A549 (cell line): ENCODE data around the gene CCDC159. TPM values are rescaled to one million over a fixed set of nuclear protein-coding genes. Genes with fewer than 3 reads are reported as not detected.

Experiments
- ATAC-seq, 2 experiments: fragments of 200-7000 bp in 1 of 2; fragments of >200 bp in 1 of 2; cut with Nextera tagmentation in 1 of 2; cut with Tn5 transposase in 1 of 2; 3 replicates each; pipeline versions ENCODE4 v1.8.0 to v1.9.1; 2018 to 2020; ENCODE audit warnings: mild to moderate bottlenecking in 1 of 2, moderate library complexity in 1 of 2
- CTCF ChIA-PET: fragments of 300-600 bp; sonication (Branson Sonifier 250); formaldehyde crosslinking; extraction: SDS; loops from one replicate; lab custom pipeline; 2021; ENCODE audit warnings: antibody characterized with exemption, inconsistent platforms; lab: Yijun Ruan, JAX
- POLR2A ChIA-PET: fragments of 350-600 bp; formaldehyde crosslinking; extraction: SDS; loops from one replicate; lab custom pipeline; 2021; ENCODE audit warnings: antibody characterized with exemption, inconsistent platforms; lab: Yijun Ruan, JAX
- DNase-seq, 2 experiments: peaks; one replicate each; pipeline versions ENCODE4 v3.0.0 to v3.0.0-alpha.2; 2011 to 2016; ENCODE audit warnings: low read depth in 1 of 2, low spot score in 1 of 2
- FAIRE-seq: peaks from 2 replicates; lab custom pipeline; 2011; peaks lifted over from hg19 to GRCh38; lab: Jason Lieb, UNC
- H3K27ac ChIP-seq, 2 experiments: fragments of >200 bp; sonication (Bioruptor Twin); formaldehyde crosslinking; 3 replicates each; pipeline ENCODE4 v1.5.1; 2016 to 2017
- H3K4me1 ChIP-seq: fragments of >200 bp; sonication (Bioruptor Twin); formaldehyde crosslinking; 3 replicates; pipeline ENCODE4 v1.6.1; 2016
- H3K4me2 ChIP-seq: fragments of >200 bp; sonication (Bioruptor Twin); formaldehyde crosslinking; 3 replicates; pipeline ENCODE4 v1.6.1; 2016
- H3K4me3 ChIP-seq: fragments of >200 bp; sonication (Bioruptor Twin); formaldehyde crosslinking; 3 replicates; pipeline ENCODE4 v1.5.1; 2016
- H3K9me3 ChIP-seq: fragments of >200 bp; sonication (Bioruptor Twin); formaldehyde crosslinking; 3 replicates; pipeline ENCODE4 v1.6.1; 2016
- CBX2 ChIP-seq: fragments of 200-600 bp; sonication (generic); IDR thresholded peaks from 2 replicates; pipeline ENCODE4 v1.6.1; 2016; ENCODE audit warnings: low read depth, mild to moderate bottlenecking, borderline replicate concordance
- CEBPB ChIP-seq, 2 experiments: fragments of >200 bp in 1 of 2; sonication (Bioruptor Twin) in 1 of 2; formaldehyde crosslinking in 1 of 2; IDR thresholded peaks; 2 replicates each; pipeline ENCODE4 v1.6.1; 2012 to 2016
- CHD2 ChIP-seq: fragments of 150-350 bp; IDR thresholded peaks from 2 replicates; pipeline ENCODE4 v1.6.1; 2014; ENCODE audit warnings: low read length; ENCODE audit not compliant: partially characterized antibody
- CHD4 ChIP-seq: fragments of 200-600 bp; sonication (generic); IDR thresholded peaks from 2 replicates; pipeline ENCODE4 v1.6.1; 2016; ENCODE audit warnings: antibody characterized with exemption, mild to moderate bottlenecking, borderline replicate concordance
- E2F6 ChIP-seq: IDR thresholded peaks from 2 replicates; pipeline ENCODE4 v1.6.1; 2012; ENCODE audit warnings: low read depth, borderline replicate concordance
- EP300 ChIP-seq, 2 experiments: fragments of >200 bp; sonication (Bioruptor Twin); formaldehyde crosslinking; IDR thresholded peaks; 2 replicates in 1 of 2; 3 replicates in 1 of 2; pipeline ENCODE4 v1.6.1; 2016 to 2017
- ESRRA ChIP-seq: fragments of 150-350 bp; IDR thresholded peaks from 2 replicates; pipeline ENCODE4 v1.6.1; 2014; ENCODE audit warnings: mild to moderate bottlenecking, low read length, borderline replicate concordance
- FOSB ChIP-seq: fragments of 250-450 bp; sonication (Bioruptor Pico); IDR thresholded peaks from 2 replicates; pipeline ENCODE4 v1.5.0; 2020; ENCODE audit warnings: mild to moderate bottlenecking, moderate library complexity
- HOXB5 ChIP-seq: fragments of 250-450 bp; sonication (Bioruptor Pico); IDR thresholded peaks from 2 replicates; pipeline ENCODE4 v1.5.0; 2020; ENCODE audit warnings: mild to moderate bottlenecking, moderate library complexity
- JUN ChIP-seq, 2 experiments: fragments of >200 bp; sonication (Bioruptor Twin); formaldehyde crosslinking; IDR thresholded peaks; 2 replicates in 1 of 2; 3 replicates in 1 of 2; pipeline ENCODE4 v1.6.1; 2016 to 2017
- MAX ChIP-seq: IDR thresholded peaks from 2 replicates; pipeline ENCODE4 v1.6.1; 2012
- NR3C1 ChIP-seq: fragments of >200 bp; sonication (Bioruptor Twin); formaldehyde crosslinking; IDR thresholded peaks from 3 replicates; pipeline ENCODE4 v1.6.1; 2017
- PHF8 ChIP-seq: fragments of 200-600 bp; sonication (generic); IDR thresholded peaks from 2 replicates; pipeline ENCODE4 v1.6.1; 2016; ENCODE audit warnings: low read depth, mild to moderate bottlenecking, antibody characterized with exemption, moderate library complexity, borderline replicate concordance
- POLR2A ChIP-seq: IDR thresholded peaks from 2 replicates; pipeline ENCODE4 v1.6.1; 2012; ENCODE audit warnings: mild to moderate bottlenecking, low read length
- RAD21 ChIP-seq, 2 experiments: fragments of >200 bp in 1 of 2; sonication (Bioruptor Twin) in 1 of 2; formaldehyde crosslinking in 1 of 2; IDR thresholded peaks in 1 of 2; conservative IDR thresholded peaks in 1 of 2; 2 replicates in 1 of 2; 3 replicates in 1 of 2; pipeline ENCODE4 v1.6.1; 2012 to 2018; ENCODE audit warnings: inconsistent platforms in 1 of 2
- RARB ChIP-seq: fragments of 250-450 bp; sonication (Bioruptor Pico); IDR thresholded peaks from 2 replicates; pipeline ENCODE4 v1.8.0; 2021; ENCODE audit warnings: mild to moderate bottlenecking, moderate library complexity
- WGBS: methylation state at CpG from one replicate; pipeline ENCODE4 v1.1.6; 2017; ENCODE audit errors: missing lambda C conversion rate; 5-methylcytosine and 5-hydroxymethylcytosine counted together
- polyA plus RNA-seq, 4 experiments: library from polyadenylated mRNA; depleted of rRNA in 3 of 4; stranded (reverse); fragments of >200 nt; fragmentation: RNase III in 1 of 4; extraction: RNeasy Plus Mini Kit Qiagen cat#74134 plus additional on column Dnase treatment in 1 of 4; gene quantifications; 2 replicates in 3 of 4; 3 replicates in 1 of 4; pipeline ENCODE4 v1.2.3, GENCODE V29; 2011 to 2017
- TF ChIP-seq, protein P1 (sequence below): fragments of >200 bp; sonication (Bioruptor Twin); formaldehyde crosslinking; IDR thresholded peaks from 3 replicates; pipeline ENCODE4 v1.6.1; 2016
- TF ChIP-seq, protein P2 (sequence below): fragments of >200 bp; sonication (Bioruptor Twin); formaldehyde crosslinking; IDR thresholded peaks from 3 replicates; pipeline ENCODE4 v1.5.1; 2016
- TF ChIP-seq, protein P3 (sequence below): fragments of >200 bp; sonication (Bioruptor Twin); formaldehyde crosslinking; IDR thresholded peaks from 2 replicates; pipeline ENCODE4 v1.6.1; 2016

The CCDC159 gene
- polyA plus RNA-seq, 2 of the 4 experiments (the other 2 are of a cell fraction): 8.4 to 11.3 TPM

DNA sequence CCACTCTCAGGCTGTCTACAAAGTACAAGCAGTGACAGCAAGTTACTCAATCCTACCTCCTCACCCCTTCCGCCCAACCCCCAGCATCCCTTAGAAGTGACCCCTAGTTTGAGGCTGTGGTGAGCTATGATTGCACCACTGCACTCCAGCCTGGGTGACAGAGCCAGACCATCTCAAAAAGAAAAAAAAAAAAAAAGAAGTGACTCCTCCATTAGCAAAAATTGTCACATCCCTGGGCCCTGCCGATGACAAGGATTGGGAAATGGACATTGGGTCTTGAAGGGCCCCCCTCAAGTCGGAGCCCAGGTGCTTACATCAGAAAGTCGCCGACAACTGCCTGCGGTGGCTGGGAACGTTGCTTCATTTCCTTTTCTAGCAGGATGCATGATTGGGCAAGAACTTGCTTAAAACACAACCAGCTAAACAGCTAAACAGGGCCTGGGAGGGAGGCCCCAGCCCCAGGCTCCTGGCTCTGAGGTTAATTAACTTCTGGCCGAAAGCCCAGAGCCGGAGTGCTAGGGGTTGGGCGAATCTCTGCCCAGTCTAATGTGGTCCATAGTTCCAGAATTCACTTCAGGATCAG is 22.1 kb upstream of the CCDC159 start:
- POLR2A ChIA-PET: interaction anchor here (1.0 to 1.9 kb wide), 4 partner anchors 15 to 57 kb away, joined by 4 to 7 read pairs (median 6); partner anchors contain the start of genes CCDC159, RAB3D and TMEM205
- peak; percentile 84 to 86; a peak in 5 of 6 replicates for ATAC-seq
- Histone ChIP-seq H3K9me3 (no peaks in the 10 kb centered on the region), H3K4me3 (no peak overlapping the region), H3K27ac (peak overlapping the region; percentile 79 to 89), H3K4me1 (peaks cover 39% of the 10 kb centered on the region), H3K4me2 (peak overlapping the region; percentile 68)
- CTCF ChIA-PET: interaction anchor here (0.7 to 1.8 kb wide), 7 partner anchors 29 to 160 kb away, joined by 3 to 6 read pairs (median 3); partner anchors contain the start of gene TSPAN16
- FAIRE-seq: no peak
- DNase-seq: peak in 1 of 2 experiments; percentile 74
- TF ChIP-seq JUN (IDR thresholded peaks at IDR 0.05) (peak; percentile 51 to 65; a peak in 3 of 5 replicates), EP300 (IDR thresholded peaks at IDR 0.05) (peak; percentile 41 to 48; a peak in 1 of 5 replicates), CBX2 (no peak), FOSB (CRISPR knock-in tag) (no peak), CHD4 (no peak), CEBPB (IDR thresholded peaks at IDR 0.05) (peak; percentile 83 to 93)
- TF ChIP-seq, protein P1, sequence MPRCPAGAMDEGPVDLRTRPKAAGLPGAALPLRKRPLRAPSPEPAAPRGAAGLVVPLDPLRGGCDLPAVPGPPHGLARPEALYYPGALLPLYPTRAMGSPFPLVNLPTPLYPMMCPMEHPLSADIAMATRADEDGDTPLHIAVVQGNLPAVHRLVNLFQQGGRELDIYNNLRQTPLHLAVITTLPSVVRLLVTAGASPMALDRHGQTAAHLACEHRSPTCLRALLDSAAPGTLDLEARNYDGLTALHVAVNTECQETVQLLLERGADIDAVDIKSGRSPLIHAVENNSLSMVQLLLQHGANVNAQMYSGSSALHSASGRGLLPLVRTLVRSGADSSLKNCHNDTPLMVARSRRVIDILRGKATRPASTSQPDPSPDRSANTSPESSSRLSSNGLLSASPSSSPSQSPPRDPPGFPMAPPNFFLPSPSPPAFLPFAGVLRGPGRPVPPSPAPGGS: no peak
- TF ChIP-seq, protein P2, sequence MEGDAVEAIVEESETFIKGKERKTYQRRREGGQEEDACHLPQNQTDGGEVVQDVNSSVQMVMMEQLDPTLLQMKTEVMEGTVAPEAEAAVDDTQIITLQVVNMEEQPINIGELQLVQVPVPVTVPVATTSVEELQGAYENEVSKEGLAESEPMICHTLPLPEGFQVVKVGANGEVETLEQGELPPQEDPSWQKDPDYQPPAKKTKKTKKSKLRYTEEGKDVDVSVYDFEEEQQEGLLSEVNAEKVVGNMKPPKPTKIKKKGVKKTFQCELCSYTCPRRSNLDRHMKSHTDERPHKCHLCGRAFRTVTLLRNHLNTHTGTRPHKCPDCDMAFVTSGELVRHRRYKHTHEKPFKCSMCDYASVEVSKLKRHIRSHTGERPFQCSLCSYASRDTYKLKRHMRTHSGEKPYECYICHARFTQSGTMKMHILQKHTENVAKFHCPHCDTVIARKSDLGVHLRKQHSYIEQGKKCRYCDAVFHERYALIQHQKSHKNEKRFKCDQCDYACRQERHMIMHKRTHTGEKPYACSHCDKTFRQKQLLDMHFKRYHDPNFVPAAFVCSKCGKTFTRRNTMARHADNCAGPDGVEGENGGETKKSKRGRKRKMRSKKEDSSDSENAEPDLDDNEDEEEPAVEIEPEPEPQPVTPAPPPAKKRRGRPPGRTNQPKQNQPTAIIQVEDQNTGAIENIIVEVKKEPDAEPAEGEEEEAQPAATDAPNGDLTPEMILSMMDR: no peak
- WGBS: 17% methylated on average over 10 of the region's 10 CpGs

DNA sequence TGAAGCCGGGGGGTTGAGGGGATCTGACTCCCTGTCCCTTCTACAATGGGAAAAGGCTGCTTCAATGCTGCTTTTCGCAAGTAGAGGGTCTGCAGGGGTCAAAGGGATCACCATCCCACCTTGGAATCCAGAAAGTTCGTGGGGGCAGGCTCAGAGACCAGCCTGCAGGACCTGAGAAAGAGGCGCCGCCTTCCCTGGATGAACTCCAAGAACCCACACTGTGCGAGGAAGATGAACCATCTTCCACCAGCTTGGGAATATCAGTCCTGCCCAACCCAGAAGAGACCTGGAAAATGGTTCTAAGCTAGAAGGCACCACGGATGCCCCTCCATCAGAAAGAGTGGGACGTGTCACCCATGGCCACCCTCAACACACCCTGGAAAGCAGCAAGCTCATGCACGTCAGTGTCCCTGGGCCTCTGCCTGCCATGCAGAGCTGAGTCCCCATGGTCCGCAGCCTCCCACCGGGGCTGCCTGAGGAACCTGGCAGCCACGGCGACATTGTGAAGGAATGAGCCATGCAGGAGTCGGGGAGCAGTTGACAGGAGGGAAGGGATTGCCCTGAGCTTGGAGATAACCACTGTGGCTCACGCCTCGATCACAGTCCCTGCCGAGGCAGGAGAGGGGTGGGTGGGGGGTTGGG is 21.4 kb upstream of the CCDC159 start:
- WGBS: 81% methylated on average over 11 of the region's 17 CpGs
- ChIA-PET POLR2A (interaction anchor here (1.0 to 1.9 kb wide), 4 partner anchors 15 to 57 kb away, joined by 4 to 7 read pairs (median 6); partner anchors contain the start of genes CCDC159, RAB3D and TMEM205), CTCF (interaction anchor here (0.8 to 1.8 kb wide), 5 partner anchors 29 to 158 kb away, joined by 3 to 6 read pairs (median 4); partner anchors contain the start of gene TSPAN16)
- TF ChIP-seq MAX: no peak
- TF ChIP-seq NR3C1: no peak
- no peak for TF ChIP-seq HOXB5 (CRISPR knock-in tag)
- TF ChIP-seq RARB: no peak
- no peak for TF ChIP-seq CBX2
- no peak for TF ChIP-seq PHF8
- no peak for TF ChIP-seq POLR2A
- TF ChIP-seq E2F6: no peak
- TF ChIP-seq, protein P3, sequence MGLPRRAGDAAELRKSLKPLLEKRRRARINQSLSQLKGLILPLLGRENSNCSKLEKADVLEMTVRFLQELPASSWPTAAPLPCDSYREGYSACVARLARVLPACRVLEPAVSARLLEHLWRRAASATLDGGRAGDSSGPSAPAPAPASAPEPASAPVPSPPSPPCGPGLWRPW: no peak
- TF ChIP-seq ESRRA: no peak
- TF ChIP-seq RAD21 (conservative IDR thresholded peaks at IDR 0.05 in 1 of 2, IDR thresholded peaks at IDR 0.05 in 1 of 2): no peak
- no peak for TF ChIP-seq CHD2
- H3K4me1 ChIP-seq: peaks cover 33% of the 10 kb centered on the region
- H3K4me2 ChIP-seq: peak overlapping the region; percentile 68
- no peak for DNase-seq
- ATAC-seq: peak; percentile 25 to 54; a peak in 3 of 6 replicates
- peak overlapping the region; percentile 79 to 89 for H3K27ac ChIP-seq
- no peak overlapping the region for H3K4me3 ChIP-seq
- FAIRE-seq: no peak
- no peaks in the 10 kb centered on the region for H3K9me3 ChIP-seq
